HG03135 (cell line): ENCODE measurements around the gene POLR3E.
"Not testable (repeated sequence)": the region's sequence is repeated elsewhere in the genome, so short reads cannot be mapped to it uniquely, and the experiment has no call there.

ENCODE experiments used
- ATAC-seq: cut with Tn5 transposase; IDR thresholded peaks from one replicate; pipeline ENCODE4 v1.9.1; 2021; ENCODE audit warnings: mild to moderate bottlenecking, moderate library complexity; ENCODE audit not compliant: unreplicated experiment

The POLR3E gene

DNA sequence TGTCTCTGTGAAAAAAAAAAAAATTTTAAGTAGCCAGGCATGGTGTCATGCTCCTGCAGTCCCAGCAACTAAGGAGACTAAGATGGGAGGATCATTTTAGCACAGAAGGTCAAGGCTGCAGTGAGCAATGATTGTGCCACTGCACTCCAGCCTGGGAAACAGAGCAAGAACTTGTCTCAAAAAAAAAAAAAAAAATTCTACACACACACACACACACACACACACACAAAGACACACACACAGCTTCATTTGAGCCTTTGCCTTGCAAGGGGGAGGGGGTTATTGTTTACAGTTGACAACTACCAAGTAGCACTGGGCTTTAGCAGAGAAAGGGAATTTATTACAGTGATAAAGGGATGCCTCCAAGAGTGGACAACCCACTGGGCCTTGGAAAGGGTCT is 4.9 kb upstream of the POLR3E start:
- no peak for ATAC-seq

DNA sequence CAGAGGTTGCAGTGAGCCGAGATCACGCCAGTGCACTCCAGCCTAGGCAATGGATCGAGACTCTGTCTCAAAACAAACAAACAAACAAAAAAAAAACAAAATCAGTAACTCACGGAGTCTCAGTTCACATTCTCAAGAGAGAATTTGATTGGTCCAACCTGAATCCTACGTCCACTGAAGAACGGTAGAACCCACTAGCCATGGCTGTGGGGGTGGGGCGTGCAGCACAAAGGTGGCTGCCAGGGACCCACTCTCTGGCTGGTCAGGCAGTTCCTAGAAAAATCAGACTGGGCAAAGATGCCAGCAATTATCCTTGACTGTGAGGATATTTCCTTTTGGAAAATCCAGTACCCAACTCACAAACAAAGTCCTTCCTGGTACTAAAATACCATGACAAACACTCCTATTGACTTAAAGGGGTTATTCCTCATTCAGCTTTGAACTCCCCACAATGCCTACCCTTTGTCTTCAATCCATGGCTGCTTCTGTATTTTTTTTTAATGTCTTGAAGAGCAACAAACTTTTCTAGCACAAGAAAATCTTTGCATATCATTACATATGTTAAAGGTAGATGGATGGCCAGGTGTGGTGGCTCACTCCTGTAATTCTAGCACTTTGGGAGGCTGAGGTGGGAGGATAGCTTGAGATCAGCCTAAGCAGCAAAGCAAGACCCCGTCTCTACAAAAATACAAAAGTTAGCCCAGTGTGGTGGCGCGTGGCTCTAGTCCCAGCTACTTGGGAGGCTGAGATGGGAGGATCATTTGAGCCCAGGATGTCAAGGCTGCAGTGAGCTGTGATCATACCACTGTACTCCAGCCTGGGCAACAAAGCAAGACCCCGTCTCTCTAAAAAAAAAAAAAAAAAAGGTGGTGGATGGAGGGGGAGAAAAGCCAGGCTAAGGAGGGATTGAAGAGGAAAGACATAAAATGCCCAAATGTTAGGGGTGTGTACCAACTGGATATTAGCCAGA is 3.8 kb upstream of the POLR3E start:
- no peak for ATAC-seq

DNA sequence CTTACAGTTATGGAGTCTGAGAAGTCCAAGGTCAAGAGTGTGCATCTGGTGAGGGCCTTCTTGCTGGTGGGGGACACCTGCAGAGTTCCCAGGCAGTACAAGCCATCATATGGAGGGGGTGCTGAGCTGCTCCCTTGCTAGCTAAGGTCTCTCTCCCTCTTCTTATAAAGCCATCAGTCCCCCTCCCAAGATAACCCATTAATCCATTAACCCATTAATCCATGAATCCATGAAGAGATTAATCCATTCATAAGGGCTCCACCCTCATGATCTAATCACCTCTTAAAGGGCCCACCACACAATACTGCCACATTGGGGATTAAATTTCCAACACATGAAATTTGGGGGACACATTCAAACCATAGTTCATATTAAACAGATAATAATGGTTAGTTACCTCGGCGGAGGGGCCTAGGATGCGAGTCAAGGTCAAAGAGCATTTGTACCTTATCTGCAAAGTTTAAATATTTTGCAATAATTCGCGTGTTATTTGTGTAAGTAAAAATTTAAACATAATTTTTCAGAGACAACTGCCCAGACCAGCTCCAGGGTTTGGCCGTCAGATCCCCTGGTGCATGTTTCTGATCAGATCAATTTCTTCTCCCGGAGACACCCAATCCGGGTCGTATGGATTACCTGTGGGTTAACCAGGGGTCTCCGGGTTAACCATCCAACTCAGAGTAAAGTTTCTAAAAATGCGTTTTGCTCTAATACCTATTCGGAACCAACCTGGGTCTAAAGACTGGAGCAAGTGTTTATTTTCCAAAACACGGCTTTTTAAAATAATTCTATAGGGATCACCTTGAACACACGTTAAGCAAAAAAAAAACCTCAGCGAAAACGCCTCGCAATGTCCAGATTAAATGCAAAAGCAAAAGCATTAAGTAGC is 740 bp upstream of the POLR3E start:
- no peak for ATAC-seq

DNA sequence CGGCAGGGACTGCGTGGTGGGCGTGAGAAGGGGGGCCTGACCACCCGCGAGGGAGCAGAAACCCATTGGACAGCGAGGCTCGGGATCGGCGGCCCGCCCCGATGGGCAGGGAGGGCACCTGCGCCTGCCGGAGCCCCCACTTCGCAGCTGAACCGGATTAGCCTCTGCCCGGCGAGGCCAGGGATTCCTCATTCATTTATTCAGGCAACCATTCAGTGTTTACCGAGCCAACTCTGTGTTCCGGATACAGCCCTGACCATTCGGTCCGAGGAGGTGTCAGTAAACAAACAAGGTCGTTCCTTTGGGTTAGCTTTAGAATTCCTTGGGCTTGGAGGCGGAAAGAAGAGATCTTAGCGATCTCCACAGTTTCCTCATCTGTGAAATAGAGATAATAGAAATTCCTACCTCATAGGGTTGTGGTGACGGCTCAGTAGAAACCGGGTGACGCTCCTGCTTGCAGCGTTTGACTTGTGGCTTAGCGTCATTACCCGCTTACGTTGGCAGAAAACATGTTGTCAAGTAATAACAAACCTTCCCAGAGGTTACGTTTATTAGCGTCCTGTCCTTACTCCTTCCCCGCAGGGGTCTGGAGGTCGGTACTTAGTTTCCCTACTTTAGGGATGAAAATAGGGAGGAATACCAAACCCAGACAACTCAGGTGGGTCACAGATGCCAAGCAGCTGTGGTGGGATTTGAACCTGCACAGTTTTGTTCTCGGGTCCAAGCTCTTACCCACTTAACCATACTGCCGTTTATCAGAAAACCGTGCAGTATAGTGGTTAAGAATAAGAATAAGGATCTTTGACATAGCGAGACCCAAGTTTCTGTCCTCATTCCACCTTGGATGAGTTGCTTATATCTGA is 893 bp downstream of the POLR3E start:
- peak; percentile 27 for ATAC-seq

DNA sequence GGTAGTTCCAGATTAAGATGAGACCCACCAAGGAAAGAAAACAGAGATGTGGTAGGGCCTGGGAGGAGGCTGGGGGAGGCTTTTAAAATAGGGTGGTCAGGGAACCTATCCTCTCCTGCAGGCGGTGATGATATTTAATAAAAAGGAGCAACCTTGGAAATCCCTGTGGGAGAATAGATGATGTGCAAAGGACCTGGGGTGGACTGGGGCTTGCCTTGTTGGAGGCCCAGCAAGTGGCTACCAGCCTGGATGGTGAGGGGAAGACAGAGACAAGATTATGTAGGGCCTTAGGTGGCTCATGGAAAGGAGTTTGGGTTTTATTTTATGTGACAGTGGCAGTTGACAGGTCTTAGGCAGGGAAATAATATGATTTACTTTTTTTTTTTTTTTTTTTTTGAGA is 1.8 kb downstream of the POLR3E start:
- ATAC-seq: no peak

DNA sequence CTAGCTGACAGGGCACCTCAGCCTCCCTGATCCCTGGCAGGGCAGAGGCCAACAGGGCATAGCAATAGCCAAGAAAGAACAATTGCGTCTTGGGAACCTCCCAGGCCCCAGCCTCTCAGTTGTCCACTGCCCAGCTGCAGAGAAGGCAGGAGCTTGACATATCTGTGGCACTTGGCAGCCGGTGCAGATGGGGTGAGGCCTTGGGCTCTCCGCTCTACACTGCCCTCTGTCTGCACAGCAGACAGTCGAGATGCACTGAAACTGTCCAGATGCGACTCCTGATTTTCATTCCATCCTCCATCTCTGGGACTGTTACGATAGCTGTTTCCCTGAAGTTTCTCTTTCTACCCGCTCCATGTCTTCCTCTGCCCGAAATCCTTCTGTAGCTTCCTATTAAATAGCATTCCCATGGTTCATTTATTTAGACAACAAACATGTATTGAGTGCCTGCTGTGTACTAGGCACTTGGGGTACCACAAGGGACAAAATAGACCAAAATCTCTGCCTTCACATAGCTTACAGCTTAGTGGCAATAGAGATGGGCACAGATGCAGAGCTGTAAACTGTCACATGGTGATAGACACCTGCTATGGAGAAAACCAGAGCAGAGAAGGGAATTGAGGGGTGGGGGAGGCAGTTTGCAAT is 3.3 kb downstream of the POLR3E start:
- no peak for ATAC-seq

DNA sequence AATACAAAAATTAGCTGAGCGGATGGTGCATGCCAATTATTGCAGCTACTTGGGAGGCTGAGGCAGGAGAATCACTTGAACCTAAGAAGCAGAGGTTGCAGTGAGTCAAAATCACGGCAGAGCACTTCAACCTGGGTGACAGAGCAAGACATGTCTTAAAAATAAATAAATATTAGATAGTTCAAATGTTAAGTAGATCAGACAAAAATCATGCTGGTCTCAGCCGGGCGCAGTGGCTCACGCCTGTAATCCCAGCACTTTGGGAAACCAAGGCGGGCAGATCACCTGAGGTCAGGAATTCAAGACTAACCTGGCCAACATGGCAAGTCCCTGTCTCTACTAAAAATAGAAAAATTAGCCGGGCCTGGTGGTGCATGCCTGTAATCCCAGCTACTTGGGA is 4.2 kb downstream of the POLR3E start:
- ATAC-seq: not testable (repeated sequence)

DNA sequence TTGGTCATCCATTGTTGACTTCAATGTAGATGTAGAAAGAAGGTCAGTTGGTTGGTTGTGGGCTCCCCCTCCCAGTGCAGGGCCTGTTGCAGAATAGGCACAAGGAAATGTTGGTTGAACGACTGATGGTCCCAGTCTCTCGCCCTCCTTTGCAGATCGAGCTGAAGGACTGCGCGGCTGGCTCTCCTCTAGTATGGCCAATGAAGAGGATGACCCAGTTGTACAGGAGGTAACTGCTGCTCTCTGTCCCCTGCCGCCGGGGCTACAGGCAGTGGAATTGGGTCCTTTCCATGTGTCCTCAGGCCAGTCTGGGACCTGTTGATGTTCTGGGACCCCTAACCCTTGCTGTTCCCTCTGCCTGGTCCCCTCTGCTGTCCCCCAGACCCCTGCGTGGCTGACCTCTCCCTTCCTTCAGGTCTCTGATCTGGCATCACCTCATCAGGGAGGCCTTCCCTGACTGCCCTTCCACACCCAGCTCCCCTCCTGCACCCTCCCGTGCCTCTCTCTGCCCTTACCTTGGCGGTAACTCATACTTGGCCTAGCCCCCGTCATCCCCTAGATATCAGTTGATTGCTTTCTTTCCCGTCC is 5.7 kb downstream of the POLR3E start:
- ATAC-seq: no peak

DNA sequence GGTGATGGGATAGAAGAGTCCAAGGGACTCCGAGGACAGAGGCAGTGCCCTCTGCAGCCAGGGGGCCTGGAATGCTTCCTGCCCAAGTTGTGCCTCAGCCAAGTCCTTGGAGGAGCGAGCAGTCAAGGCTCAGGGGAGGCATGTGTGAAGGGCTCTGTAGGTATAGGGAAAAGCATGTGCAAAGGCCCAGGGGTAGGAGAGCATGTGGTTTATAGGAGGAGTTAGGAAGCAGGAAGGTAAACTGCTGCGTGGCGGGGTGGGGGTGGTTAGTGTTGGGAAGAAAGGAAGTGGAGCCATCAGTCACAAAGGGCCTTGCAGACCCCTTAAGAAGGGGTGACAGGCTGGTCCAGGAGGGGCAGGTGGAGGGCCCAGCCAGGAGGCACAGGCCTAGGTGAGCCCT is 7.2 kb downstream of the POLR3E start:
- ATAC-seq: no peak

DNA sequence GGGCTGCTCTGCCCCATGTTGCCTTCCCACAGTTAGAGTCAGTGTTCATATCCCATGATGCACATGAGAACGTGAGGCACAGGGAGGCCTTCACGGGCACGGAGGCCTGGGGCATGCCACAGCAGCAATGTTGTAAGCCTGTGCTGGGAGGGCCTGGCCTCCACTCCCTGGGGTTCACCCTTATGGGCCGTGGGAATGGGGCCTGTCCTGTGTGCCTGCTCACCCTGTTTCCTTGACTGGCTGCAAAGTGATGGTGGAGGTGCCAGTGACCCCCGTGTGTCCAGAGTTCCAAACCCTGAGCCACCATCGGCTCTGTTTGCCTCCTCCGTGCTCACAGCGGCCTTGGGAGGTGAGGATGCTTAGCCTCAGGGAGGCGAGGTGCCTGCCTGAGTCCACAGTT is 9.6 kb downstream of the POLR3E start:
- no peak for ATAC-seq

DNA sequence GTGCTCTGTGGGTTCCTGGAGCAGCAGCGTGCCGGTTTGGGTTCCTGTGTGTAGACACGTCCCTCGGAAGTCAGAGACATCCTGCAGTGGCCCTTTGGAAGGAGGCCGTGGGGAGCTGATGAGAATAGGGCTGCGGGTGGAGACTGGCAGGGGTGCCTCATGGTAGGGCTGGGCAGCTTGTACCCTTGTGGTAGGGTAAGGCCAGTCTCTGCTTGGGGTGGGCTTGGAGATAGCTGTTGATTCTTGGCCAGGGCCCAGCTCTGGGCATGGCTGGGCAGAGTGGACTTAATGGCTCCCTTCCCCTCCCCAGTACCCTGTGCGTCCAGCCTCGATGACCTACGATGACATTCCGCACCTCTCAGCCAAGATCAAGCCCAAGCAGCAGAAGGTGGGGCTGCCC is 10.6 kb downstream of the POLR3E start:
- no peak for ATAC-seq

DNA sequence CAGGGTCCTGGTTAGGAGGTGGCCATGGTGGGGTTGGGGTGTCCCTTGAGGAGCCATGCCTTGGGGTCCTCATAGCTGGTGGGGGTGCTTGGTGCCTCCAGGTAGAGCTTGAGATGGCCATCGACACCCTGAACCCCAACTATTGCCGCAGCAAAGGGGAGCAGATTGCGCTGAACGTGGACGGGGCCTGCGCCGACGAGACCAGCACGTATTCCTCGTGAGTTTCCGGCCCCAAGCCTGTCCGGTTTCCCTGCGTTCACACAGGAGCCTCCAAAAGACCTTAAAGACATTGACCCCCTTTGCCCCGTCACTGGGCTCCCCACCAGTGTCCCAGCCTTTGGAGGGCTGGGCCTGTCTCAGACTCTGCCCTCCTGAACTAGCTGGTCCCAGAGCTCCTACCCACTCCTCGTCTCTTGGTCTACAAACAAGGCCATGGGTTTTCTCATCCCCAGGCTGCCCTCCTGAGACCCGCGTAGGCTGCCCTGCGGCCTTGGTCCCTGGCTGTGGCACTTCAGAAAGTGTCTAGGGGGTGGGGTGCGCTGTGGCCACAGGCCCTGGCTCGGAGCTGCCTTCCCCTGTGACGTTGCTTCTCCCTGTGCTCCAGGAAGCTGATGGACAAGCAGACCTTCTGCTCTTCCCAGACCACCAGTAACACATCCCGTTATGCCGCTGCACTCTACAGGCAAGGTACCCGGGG is 11.8 kb downstream of the POLR3E start:
- no peak for ATAC-seq

DNA sequence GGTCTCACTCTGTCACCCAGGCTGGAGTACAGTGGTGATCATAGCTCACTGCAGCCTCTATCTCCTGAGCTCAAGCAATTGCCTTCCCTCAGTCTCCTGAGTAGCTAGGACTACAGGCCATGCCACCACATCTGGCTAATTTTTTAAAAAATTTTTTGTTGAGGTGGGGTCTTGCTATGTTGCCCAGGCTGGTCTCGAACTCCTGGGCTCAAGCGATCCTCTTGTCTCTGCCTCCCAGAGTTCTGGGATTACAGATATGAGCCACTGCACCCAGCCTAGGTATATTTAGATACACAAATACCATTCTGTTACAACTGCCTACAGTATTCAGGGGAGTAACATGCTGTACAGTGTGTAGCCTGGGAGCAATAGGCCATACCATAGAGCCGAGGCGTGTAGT is 14.3 kb downstream of the POLR3E start:
- no peak for ATAC-seq

DNA sequence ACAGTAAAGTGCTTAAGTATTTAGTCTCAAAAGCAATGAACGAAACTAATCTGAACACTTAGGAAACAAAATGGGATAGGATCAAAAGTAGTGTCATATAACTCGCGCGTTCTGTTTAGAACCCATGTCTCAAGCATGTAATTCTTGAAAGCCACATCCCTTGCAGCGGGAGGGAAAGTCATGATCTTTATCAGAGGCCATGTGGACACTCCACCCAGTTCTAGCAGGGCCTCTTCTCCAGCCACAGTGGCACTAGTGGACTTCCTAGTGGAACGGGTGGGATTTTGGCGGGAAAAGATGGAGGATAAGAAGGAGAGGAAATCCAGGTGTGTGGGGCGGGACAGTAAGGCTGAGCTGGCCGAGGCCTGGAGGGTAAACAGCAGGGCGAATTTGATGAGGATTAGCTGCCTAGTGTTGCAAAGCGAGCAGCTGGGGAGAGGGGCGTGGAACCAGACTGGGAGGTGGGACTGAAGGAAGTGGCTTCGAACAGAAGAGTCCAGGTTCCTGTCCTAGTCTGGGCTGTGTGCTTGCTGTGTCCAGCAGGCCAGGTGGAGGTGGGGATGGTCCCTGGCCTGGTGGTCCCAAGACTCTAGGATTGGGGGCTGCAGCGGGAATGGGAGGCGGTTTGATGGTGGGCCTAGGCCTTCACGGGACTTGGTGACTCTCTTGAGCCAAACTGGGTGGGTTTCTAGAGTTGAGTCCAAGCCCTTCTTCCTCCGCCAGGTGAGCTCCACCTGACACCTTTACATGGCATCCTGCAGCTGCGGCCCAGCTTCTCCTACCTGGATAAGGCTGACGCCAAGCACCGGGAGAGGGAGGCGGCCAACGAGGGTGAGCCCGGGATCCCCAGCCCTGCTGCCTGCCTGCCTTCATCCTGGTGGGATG is 15.9 kb downstream of the POLR3E start:
- ATAC-seq: no peak

DNA sequence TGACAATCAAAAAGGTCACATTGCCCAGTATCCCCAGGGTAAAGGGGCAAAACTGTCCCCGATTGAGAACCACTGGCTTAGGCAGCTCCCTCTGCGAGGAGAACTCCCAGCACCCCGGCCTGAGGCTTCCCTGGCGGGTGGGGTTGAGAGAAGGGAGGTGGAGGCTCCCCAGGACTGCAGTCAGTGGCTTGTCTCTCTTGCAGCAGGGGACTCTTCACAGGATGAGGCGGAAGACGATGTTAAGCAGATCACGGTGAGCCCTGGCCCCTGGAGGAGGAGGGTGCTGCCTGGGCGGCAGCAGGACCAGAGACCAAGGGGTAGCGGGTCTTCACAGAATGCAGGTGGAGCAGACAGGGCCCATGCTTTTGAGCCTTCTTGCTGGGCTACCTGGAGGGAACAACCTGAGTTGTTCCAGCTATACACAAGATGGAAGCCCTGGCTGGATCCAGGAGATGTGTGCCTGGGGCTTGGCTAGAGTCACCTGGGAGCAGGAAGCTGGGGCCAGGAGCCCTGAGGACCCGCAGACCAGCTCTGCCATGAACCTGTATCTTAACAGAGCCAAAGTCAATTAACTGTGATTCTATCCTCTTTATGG is 16.8 kb downstream of the POLR3E start:
- ATAC-seq: no peak

DNA sequence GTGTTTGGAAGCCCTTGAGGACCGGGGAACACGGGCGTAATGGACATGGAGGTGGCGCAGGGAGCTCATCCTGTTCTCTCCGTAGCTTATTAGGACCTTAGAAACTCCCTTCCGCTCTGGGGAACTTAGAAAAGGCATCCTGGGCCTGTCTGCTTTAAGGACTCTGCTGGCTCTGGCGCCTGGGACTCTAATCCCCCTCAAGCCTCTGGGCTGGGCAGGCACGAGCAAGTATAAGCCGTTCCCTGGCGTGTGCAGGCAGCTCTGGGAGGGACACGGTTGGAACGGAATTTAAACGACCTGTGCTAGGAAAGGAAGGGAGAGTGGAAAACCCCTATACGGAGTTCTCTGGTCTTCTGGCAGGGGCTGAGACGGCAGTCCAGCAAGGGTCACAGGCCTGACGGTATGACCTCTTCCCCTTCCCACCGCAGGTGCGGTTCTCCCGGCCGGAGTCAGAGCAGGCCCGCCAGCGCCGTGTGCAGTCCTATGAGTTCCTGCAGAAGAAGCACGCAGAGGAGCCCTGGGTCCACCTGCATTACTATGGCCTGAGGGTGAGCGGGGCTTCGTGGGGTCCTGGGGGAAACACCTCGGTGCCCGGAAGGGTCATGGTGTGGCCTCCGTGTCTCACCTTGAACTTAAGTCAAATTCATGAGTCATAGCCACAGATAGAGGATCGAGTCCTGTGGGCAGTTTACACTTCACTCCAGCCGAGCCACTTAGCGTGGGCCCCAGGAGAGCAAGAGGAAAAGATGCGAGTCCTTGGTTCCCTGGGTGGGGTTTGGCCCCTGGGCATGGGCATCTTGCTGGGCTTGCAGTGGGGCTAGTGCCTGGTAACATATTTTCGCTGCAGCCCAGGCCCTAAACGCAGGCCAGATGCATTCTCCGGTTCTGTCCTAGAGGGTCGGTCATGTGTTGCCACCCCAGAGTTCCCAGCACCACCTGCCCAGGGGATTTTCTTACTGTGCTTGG is 17.7 kb downstream of the POLR3E start:
- ATAC-seq: no peak

DNA sequence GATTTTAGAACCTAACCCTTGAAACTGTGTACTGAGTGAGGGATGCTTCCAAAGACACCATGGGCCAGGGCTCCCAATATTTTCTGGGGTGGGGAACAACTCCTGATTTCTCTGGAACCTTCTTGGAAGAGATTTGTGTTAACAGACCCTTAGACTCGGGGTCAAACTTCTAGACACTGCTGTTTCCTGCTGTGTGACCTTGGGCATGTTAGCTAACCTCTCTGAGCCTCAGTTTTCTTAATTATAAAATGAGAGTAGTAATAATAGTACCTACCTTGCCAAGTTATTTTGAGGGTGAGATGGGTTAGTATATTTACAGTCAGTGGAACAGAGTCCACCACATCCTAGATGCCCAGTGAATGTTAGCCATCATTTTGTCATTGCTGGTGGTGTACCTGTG is 18.8 kb downstream of the POLR3E start:
- ATAC-seq: no peak
